ENCODE data around the gene MCM9.

The MCM9 gene

DNA sequence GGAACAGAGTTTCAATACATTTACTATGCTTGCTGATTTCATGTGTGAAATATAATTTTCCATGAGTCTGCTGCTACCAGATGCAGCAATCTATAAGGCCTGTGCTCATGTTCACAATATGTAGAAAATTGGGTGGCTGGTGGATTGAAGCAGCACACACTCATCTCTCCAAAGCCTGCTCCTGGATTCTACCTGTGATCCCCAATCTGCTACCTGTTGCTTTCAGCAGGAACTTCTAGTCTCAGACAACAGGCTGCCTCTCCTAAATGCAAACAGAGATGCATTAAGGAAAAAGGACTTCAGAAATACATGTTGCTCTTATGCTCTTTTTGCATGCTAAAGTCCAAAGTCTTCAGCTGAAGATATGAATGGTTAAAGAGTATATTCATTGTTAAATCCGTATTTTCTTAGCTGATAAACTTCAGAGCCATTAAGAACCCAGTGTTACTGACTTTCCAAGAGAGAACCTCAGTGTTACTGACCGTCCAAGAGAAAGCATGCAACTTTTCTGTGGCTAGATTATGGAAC, 30.9 kb upstream of the MCM9 start:
- no peaks in the 10 kb centered on the region for H3K9me3 ChIP-seq (ENCODE audit: control insufficient read depth, insufficient read depth, low read depth, low read length)
- H3K4me1 ChIP-seq (ENCODE audit: control insufficient read depth, insufficient read depth, low read length) = no peaks in the 10 kb centered on the region
- TF ChIP-seq ZNF19 (tag by site-specific recombination; IDR thresholded peaks at IDR 0.05; ENCODE audit: low read depth) (no peak), SP2 (tag by site-specific recombination; IDR thresholded peaks at IDR 0.05) (no peak), TCF7L2 (IDR thresholded peaks at IDR 0.05; ENCODE audit: borderline replicate concordance, low read depth, low read length) (no peak), ZNF335 (tag by site-specific recombination; conservative IDR thresholded peaks at IDR 0.05) (no peak), ZNF280D (tag by site-specific recombination; IDR thresholded peaks at IDR 0.05) (no peak), BCL11A (tag by site-specific recombination; IDR thresholded peaks at IDR 0.05; ENCODE audit: low read depth) (no peak), ZFHX2 (tag by site-specific recombination; conservative IDR thresholded peaks at IDR 0.05) (no peak), ZBTB20 (tag by site-specific recombination; IDR thresholded peaks at IDR 0.05) (no peak), ZNF426 (tag by site-specific recombination; IDR thresholded peaks at IDR 0.05) (no peak), ZNF660 (tag by site-specific recombination; IDR thresholded peaks at IDR 0.05) (no peak), GLI2 (tag by site-specific recombination; IDR thresholded peaks at IDR 0.05; ENCODE audit: borderline replicate concordance, low read depth) (no peak), SCRT2 (tag by site-specific recombination; IDR thresholded peaks at IDR 0.05) (peak; percentile 92), ZNF558 (tag by site-specific recombination; IDR thresholded peaks at IDR 0.05) (no peak), ZNF398 (tag by site-specific recombination; IDR thresholded peaks at IDR 0.05) (no peak), GFI1B (tag by site-specific recombination; IDR thresholded peaks at IDR 0.05) (no peak), SCRT1 (tag by site-specific recombination; IDR thresholded peaks at IDR 0.05; ENCODE audit: borderline replicate concordance) (peak; percentile 27; the same call in 1 of the 2 replicates), WT1 (tag by site-specific recombination; IDR thresholded peaks at IDR 0.05) (no peak)
- TF ChIP-seq, protein P1, sequence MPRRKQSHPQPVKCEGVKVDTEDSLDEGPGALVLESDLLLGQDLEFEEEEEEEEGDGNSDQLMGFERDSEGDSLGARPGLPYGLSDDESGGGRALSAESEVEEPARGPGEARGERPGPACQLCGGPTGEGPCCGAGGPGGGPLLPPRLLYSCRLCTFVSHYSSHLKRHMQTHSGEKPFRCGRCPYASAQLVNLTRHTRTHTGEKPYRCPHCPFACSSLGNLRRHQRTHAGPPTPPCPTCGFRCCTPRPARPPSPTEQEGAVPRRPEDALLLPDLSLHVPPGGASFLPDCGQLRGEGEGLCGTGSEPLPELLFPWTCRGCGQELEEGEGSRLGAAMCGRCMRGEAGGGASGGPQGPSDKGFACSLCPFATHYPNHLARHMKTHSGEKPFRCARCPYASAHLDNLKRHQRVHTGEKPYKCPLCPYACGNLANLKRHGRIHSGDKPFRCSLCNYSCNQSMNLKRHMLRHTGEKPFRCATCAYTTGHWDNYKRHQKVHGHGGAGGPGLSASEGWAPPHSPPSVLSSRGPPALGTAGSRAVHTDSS (tag by site-specific recombination; IDR thresholded peaks at IDR 0.05) = no peak
- ChIA-PET CTCF (interaction anchor here (5.4 kb wide), 1 partner anchor 145 kb away, joined by 100 read pairs; no protein-coding TSS in a partner anchor), POLR2A (no interaction called here)
- H3K36me3 ChIP-seq (ENCODE audit: control insufficient read depth in 2 of 2, insufficient read depth in 1 of 2, low read length in 2 of 2) = peaks cover 0 to 23% of the 10 kb centered on the region in 2 experiments; a peak in 1 of 3 replicates
- no peak overlapping the region for H3K4me3 ChIP-seq (ENCODE audit: low read depth, low read length)
- H3K27ac ChIP-seq (ENCODE audit: extremely low read depth, low read depth, low read length) = no peak overlapping the region

- H3K4me3 ChIP-seq (ENCODE audit: low read depth, low read length) = no peak overlapping the region
- peak; percentile 33; the same call in 1 of the 2 replicates for TF ChIP-seq EGR2 (tag by site-specific recombination; IDR thresholded peaks at IDR 0.05; ENCODE audit: low read depth)
- TF ChIP-seq ZNF354C (tag by site-specific recombination; IDR thresholded peaks at IDR 0.05; ENCODE audit: borderline replicate concordance, low read depth) = no peak
- peak; percentile 29; the same call in 1 of the 2 replicates for TF ChIP-seq ZFHX2 (tag by site-specific recombination; conservative IDR thresholded peaks at IDR 0.05)
- TF ChIP-seq PATZ1 (tag by site-specific recombination; IDR thresholded peaks at IDR 0.05) = no peak
- H3K36me3 ChIP-seq (ENCODE audit: control insufficient read depth in 2 of 2, insufficient read depth in 1 of 2, low read length in 2 of 2) = peaks cover 0 to 23% of the 10 kb centered on the region in 2 experiments; a peak in 1 of 3 replicates
- H3K9me3 ChIP-seq (ENCODE audit: control insufficient read depth, insufficient read depth, low read depth, low read length) = no peaks in the 10 kb centered on the region
- H3K27ac ChIP-seq (ENCODE audit: extremely low read depth, low read depth, low read length) = no peak overlapping the region
- H3K4me1 ChIP-seq (ENCODE audit: control insufficient read depth, insufficient read depth, low read length) = no peaks in the 10 kb centered on the region
- ChIA-PET POLR2A (no interaction called here), CTCF (interaction anchor here (5.4 kb wide), 1 partner anchor 146 kb away, joined by 100 read pairs; no protein-coding TSS in a partner anchor)
Observed at GRCh38 chr6:118965371-118965770, 30.4 kb upstream of the MCM9 start.
